ENCODE measurements around the gene ZIC1.

- TF ChIP-seq ZNF274 (IDR thresholded peaks at IDR 0.05; ENCODE audit: low read length) (no peak), ZNF274 (tag by site-specific recombination; IDR thresholded peaks at IDR 0.05; ENCODE audit: borderline replicate concordance) (no peak), REST (tag by site-specific recombination; IDR thresholded peaks at IDR 0.05) (no peak), ZNF362 (tag by site-specific recombination; IDR thresholded peaks at IDR 0.05) (no peak), ZSCAN30 (tag by site-specific recombination; IDR thresholded peaks at IDR 0.05) (no peak), ZBTB7A (tag by site-specific recombination; IDR thresholded peaks at IDR 0.05; ENCODE audit: low read depth) (no peak), PBX3 (CRISPR knock-in tag; IDR thresholded peaks at IDR 0.05) (no peak), PATZ1 (tag by site-specific recombination; IDR thresholded peaks at IDR 0.05) (no peak), ZNF148 (tag by site-specific recombination; IDR thresholded peaks at IDR 0.05; ENCODE audit: borderline replicate concordance) (no peak), CTCF (tag by site-specific recombination; IDR thresholded peaks at IDR 0.05) (no peak), ZNF449 (tag by site-specific recombination; IDR thresholded peaks at IDR 0.05) (no peak), ZNF174 (tag by site-specific recombination; IDR thresholded peaks at IDR 0.05) (no peak), ZNF626 (tag by site-specific recombination; IDR thresholded peaks at IDR 0.05) (no peak)
Observed at GRCh38 chr3:147394884-147395225, 14.3 kb upstream of the ZIC1 start.

All from HEK293 (cell line).